Stimulated activated CD8-positive, alpha-beta memory T cell treated with anti-CD3 and anti-CD28 coated beads, Interleukin-12 subunit alpha, Interleukin-12 subunit beta, amount 100 ng/mL, for 24 hours (primary cell): Measurements from ENCODE around the gene TRANK1.
"Not testable (repeated sequence)": the region's sequence is repeated elsewhere in the genome, so short reads cannot be mapped to it uniquely, and the experiment has no call there.

ENCODE experiments used
- DNase-seq: peaks from one replicate; pipeline ENCODE4 v3.0.0-alpha.2; 2020; ENCODE audit errors: extremely low read depth

TRANK1 gene

GRCh38 chr3:36893137-36893557 is 51.7 kb downstream of the TRANK1 start:
- DNase-seq: no peak

- no peak for DNase-seq
Observed at GRCh38 chr3:36892457-36893136, 52.3 kb downstream of the TRANK1 start.

- no peak for DNase-seq
Observed at GRCh38 chr3:36891701-36892160, 53.1 kb downstream of the TRANK1 start.

- not testable (repeated sequence) for DNase-seq
Observed at GRCh38 chr3:36891097-36891496, 53.8 kb downstream of the TRANK1 start.

- DNase-seq: no peak
Observed at GRCh38 chr3:36890261-36890660, 54.6 kb downstream of the TRANK1 start.

GRCh38 chr3:36881735-36882134 is 63.1 kb downstream of the TRANK1 start:
- DNase-seq: no peak

GRCh38 chr3:36879842-36880241 is 65.0 kb downstream of the TRANK1 start:
- DNase-seq: not testable (repeated sequence)

GRCh38 chr3:36877930-36878685 is 66.7 kb downstream of the TRANK1 start:
- DNase-seq: no peak

- DNase-seq: no peak
Observed at GRCh38 chr3:36876181-36876936, 68.5 kb downstream of the TRANK1 start.

GRCh38 chr3:36875397-36875796 is 69.5 kb downstream of the TRANK1 start:
- DNase-seq: no peak

GRCh38 chr3:36874424-36874823 is 70.4 kb downstream of the TRANK1 start:
- DNase-seq: no peak

GRCh38 chr3:36871379-36872126 is 73.3 kb downstream of the TRANK1 start:
- no peak for DNase-seq

- DNase-seq: no peak
Observed at GRCh38 chr3:36868614-36869436, 76.0 kb downstream of the TRANK1 start.

- no peak for DNase-seq
Observed at GRCh38 chr3:36867810-36868209, 77.0 kb downstream of the TRANK1 start.

GRCh38 chr3:36866368-36866767 is 78.5 kb downstream of the TRANK1 start:
- DNase-seq: no peak

- DNase-seq: no peak
Observed at GRCh38 chr3:36864180-36865053, 80.4 kb downstream of the TRANK1 start.

- no peak for DNase-seq
Observed at GRCh38 chr3:36862076-36862755, 82.6 kb downstream of the TRANK1 start.

GRCh38 chr3:36859494-36859893 is 85.4 kb downstream of the TRANK1 start:
- DNase-seq: no peak

- DNase-seq: no peak
Observed at GRCh38 chr3:36852071-36852470, 92.8 kb downstream of the TRANK1 start.
